ENCODE results near the gene SPDYE18.
A peak's percentile ranks its signal among the peaks of the same experiment; 100 is the strongest.
"Not testable (repeated sequence)": the region's sequence is repeated elsewhere in the genome, so short reads cannot be mapped to it uniquely, and the experiment has no call there.

Gene SPDYE18

GRCh38 chr7:77062557-77062956 lies at the start of gene SPDYE18:
Gene SPDYE18, minus strand, starts transcription at chr7:77062558. Its CDS starts 2,046 bp downstream, at chr7:77060512.
- not testable (repeated sequence) for DNase-seq (ENCODE audit: low spot score)

- DNase-seq (ENCODE audit: low spot score), result not testable (repeated sequence)
These were observed 46.0 kb upstream of the SPDYE18 start for GRCh38 chr7:77108362-77108761.

- not testable (repeated sequence) for DNase-seq (ENCODE audit: low spot score)
These were observed 45.3 kb upstream of the SPDYE18 start for GRCh38 chr7:77107659-77108058.

GRCh38 chr7:77105904-77106303 lies 43.5 kb upstream of the SPDYE18 start:
- not testable (repeated sequence) for DNase-seq (ENCODE audit: low spot score)

- not testable (repeated sequence) for DNase-seq (ENCODE audit: low spot score)
These were observed 40.3 kb upstream of the SPDYE18 start for GRCh38 chr7:77102671-77103070.

- not testable (repeated sequence) for DNase-seq (ENCODE audit: low spot score)
These were observed 38.8 kb upstream of the SPDYE18 start for GRCh38 chr7:77101187-77101586.

GRCh38 chr7:77100501-77100900 lies 38.1 kb upstream of the SPDYE18 start:
- DNase-seq (ENCODE audit: low spot score), result not testable (repeated sequence)

- not testable (repeated sequence) for DNase-seq (ENCODE audit: low spot score)
These were observed 29.9 kb upstream of the SPDYE18 start for GRCh38 chr7:77092301-77092700.

- not testable (repeated sequence) for DNase-seq (ENCODE audit: low spot score)
These were observed 19.8 kb upstream of the SPDYE18 start for GRCh38 chr7:77082192-77082591.

GRCh38 chr7:77080236-77080635 lies 17.9 kb upstream of the SPDYE18 start:
- DNase-seq (ENCODE audit: low spot score), result not testable (repeated sequence)

GRCh38 chr7:77079624-77080023 lies 17.3 kb upstream of the SPDYE18 start:
- DNase-seq (ENCODE audit: low spot score), result peak; percentile 34

GRCh38 chr7:77079112-77079511 lies 16.8 kb upstream of the SPDYE18 start:
- not testable (repeated sequence) for DNase-seq (ENCODE audit: low spot score)

- DNase-seq (ENCODE audit: low spot score), result not testable (repeated sequence)
These were observed 14.7 kb upstream of the SPDYE18 start for GRCh38 chr7:77077060-77077459.

- not testable (repeated sequence) for DNase-seq (ENCODE audit: low spot score)
These were observed 12.5 kb upstream of the SPDYE18 start for GRCh38 chr7:77074786-77075396.

GRCh38 chr7:77071108-77071507 lies 8.8 kb upstream of the SPDYE18 start:
- not testable (repeated sequence) for DNase-seq (ENCODE audit: low spot score)

- DNase-seq (ENCODE audit: low spot score), result not testable (repeated sequence)
These were observed 3.5 kb upstream of the SPDYE18 start for GRCh38 chr7:77065869-77066268.

GRCh38 chr7:77063732-77064131 lies 1.4 kb upstream of the SPDYE18 start:
- not testable (repeated sequence) for DNase-seq (ENCODE audit: low spot score)

- not testable (repeated sequence) for DNase-seq (ENCODE audit: low spot score)
These were observed 30.1 kb downstream of the SPDYE18 start, which contains the start of gene SPDYE17 for GRCh38 chr7:77032261-77032660. Gene SPDYE17, minus strand, starts transcription at chr7:77032361. Its CDS starts 1,791 bp downstream, at chr7:77030570.

- DNase-seq (ENCODE audit: low spot score), result not testable (repeated sequence)
These were observed 36.0 kb downstream of the SPDYE18 start for GRCh38 chr7:77026349-77026748.

- DNase-seq (ENCODE audit: low spot score), result not testable (repeated sequence)
These were observed 52.2 kb downstream of the SPDYE18 start for GRCh38 chr7:77010074-77010680.

GRCh38 chr7:77008000-77008399 lies 54.4 kb downstream of the SPDYE18 start:
- not testable (repeated sequence) for DNase-seq (ENCODE audit: low spot score)

- DNase-seq (ENCODE audit: low spot score), result not testable (repeated sequence)
These were observed 55.9 kb downstream of the SPDYE18 start for GRCh38 chr7:77006127-77007110.
